NCI-H345 treated with DMSO at 0.1 percent for 48 hours (cell line): Measurements from ENCODE around the gene WBP2.
"Not testable (repeated sequence)": the region's sequence is repeated elsewhere in the genome, so short reads cannot be mapped to it uniquely, and the experiment has no call there.

Experiments
- DNase-seq: peaks from one replicate; lab custom pipeline; 2025; ENCODE audit not compliant: unreplicated experiment; lab: John Stamatoyannopoulos, UW

WBP2 gene

DNA sequence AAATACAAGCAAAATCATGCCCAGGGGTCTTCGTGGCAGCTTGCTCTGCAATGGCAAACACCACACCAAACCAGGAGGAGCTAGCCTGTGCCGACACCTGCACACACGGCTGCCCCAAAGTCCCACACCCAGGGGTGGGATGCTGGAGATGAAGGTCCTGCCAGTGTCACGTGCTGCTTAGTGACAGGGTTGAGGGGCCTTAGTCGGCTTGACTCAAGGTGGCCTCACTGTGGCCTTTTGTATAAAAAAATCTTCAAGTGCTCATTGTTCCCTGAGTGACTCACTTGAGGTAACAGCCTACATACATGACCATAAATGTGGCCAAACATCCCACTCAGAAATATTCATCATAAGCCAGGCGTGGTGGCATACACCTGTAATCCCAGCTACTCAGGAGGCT is 34.3 kb upstream of the WBP2 start:
- no peak for DNase-seq

DNA sequence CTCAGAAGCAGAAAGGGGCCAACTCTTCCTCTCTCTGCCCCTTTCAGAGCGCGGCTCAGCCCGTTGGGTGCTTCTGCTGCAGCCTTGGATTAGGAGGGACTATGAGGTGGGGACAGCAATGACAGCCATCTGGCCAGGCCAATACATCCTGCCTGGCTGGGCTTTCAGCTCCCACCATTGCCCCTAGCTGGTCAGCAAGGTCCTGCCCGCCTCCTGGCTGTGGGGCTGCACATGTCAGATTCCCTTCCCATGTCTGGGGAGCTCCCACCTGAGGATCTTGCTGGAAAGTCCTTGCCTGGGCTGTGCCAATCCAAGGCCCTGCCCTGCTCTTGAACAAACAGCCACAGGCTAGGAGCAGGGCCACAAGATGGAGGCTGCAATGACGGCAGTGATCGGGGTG is 33.3 kb upstream of the WBP2 start:
- DNase-seq = no peak

DNA sequence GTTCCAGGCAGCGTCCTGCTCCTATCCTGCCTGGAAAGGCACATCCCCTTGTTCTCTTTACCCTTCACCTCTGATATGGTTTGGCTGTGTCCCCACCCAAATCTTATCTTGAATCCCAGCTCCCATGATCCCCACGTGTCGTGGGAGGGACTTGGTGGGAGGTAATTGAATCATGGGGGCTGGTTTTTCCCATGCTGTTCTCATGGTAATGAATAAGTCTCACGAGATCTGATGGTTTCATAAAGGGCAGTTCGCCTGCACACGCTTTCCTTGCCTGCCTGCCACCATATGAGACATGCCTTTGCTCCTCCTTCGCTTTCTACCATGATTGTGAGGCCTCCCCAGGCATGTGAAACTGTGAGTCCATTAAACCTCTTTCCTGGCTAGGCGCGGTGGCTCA is 30.7 kb upstream of the WBP2 start:
- DNase-seq = not testable (repeated sequence)

DNA sequence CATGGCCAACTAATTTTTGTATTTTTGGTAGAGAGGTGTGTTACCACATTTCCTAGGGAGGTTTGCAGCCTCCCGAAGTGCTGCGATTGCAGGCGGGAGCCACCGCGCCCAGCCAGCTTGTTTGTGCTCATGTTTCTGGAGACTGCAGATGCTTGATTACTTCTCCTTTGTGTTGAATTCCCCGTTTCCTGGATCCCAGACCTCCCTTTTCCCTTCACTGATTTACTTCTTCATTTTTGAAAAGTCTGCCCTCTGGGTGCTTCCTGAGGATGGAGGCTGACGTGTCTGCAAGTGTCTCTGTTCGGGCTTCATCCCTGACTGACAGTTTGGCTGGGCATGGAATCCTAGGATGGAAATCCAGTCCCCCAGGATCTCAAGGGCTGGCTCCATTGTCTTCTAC is 30.3 kb upstream of the WBP2 start:
- DNase-seq = no peak

DNA sequence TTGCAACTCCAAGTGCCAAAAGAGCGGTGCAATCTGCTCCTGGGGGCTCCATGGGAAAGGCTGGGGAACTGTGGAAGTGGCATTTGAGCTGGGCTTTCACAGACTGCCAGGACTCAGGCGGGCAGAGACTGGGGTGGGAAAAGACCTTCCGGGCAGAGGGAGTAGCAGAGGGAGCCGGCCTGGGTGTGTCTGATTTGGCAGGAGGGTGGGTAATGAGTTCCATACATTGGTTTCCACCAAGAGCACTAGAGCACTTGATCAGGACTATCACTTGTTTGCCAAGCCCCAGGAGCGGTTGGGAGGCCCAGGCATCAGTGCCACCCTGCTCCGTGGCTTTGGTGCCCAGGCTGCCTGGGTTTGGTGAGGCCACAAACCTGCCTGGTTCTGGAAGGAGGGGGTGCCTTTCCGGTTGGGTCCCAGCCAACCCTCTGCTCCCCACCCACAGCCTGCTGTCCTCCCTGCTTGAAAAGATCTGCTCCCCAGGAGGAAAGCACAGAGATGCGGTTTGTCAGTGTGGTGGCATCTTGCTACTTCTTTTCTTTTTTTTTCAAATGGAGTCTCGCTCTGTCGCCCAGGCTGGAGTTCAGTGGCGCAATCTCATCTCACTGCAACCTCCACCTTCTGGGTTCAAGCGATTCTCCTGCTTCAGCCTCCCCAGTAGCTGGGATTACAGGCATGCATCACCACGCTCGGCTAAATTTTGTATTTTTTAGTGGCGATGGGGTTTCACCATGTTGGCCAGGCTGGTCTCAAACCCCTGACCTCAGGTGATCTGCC is 26.7 kb upstream of the WBP2 start:
- DNase-seq = no peak

DNA sequence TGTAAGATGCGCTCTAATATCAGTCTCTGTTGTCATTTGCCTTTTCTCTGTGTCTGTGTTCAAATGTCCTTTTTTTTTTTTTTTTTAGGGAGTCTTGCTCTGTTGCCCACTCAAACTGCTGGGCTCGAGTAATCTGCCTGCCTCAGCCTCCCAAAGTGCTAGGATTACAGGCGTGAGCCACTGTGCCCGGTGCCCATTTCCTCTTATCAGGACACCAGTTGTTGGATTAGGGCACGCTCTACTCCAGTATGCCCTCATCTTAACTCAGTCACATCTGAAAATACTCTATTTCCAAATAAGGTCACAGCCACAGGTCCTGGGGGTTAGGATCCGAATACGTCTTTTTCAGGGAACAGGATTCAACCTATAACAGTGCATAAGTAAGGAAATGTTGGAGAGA is 25.1 kb upstream of the WBP2 start:
- DNase-seq = no peak

DNA sequence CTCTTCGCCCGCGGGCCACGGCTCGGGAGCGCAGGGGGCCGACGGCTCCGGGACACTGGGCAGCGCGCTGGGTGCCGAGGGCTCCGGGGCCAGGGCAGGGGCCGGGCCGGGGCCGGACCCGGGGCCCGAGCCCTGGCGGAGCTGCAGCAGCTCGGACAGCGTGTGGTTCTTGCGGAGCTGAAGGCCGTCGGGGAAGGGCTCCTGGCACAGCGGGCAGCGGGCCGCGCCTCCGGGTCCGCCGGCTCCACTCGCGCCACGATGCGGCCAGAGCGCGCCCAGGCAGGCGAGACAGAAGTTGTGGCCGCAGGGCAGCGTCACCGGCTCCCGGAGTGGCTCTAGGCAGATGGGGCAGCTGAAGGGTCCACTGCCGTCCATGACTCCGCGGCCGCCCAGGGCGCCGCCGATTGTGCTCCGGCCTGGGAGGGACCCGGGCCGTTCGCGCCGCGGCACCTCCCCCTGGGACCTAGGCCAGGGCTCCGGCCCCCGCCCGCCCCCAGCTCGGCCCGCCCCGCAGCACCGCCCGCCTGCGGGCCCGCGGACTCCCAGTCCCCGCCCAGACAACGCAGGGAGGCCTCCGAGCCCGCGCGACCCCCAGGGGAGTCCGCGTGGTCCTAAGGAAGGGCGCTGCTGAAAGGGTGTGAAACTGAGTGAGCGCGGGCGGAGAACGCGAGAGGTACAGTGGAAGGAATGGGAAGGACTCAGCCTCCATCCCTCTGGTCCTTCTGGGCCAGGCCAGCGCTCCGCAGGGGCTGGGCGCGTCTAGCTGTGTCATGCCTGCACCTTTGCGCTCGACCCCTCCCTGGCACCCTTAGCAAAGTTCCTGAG is 23.3 kb upstream of the WBP2 start, which contains the start of gene TRIM47:
TSS of gene TRIM47 (minus strand) at position 408 of the 825 bp plus-strand sequence. CDS start at position 375, 33 bp downstream.
- no peak for DNase-seq

DNA sequence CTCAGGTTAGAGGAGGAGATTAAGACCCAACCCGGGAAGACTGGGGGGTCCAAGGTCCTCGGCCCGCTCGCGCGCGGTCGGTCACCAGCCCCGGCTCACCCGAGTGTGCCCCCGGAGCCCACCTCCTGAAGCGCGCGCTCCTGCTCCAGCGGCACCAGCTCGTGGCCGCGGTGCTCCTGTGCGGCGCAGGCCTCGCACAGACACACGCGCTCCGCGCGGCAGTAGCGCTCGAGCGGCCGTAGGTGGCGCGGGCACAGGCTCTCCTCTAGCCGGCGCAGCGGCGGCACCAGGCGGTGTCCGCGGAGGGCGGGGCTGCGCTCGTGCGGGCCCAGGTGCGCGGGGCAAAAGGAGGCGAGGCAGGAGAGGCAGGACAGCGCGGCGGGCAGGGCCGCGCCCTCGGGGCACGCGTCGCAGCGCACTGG is 22.6 kb upstream of the WBP2 start:
- DNase-seq = peak; percentile 46

DNA sequence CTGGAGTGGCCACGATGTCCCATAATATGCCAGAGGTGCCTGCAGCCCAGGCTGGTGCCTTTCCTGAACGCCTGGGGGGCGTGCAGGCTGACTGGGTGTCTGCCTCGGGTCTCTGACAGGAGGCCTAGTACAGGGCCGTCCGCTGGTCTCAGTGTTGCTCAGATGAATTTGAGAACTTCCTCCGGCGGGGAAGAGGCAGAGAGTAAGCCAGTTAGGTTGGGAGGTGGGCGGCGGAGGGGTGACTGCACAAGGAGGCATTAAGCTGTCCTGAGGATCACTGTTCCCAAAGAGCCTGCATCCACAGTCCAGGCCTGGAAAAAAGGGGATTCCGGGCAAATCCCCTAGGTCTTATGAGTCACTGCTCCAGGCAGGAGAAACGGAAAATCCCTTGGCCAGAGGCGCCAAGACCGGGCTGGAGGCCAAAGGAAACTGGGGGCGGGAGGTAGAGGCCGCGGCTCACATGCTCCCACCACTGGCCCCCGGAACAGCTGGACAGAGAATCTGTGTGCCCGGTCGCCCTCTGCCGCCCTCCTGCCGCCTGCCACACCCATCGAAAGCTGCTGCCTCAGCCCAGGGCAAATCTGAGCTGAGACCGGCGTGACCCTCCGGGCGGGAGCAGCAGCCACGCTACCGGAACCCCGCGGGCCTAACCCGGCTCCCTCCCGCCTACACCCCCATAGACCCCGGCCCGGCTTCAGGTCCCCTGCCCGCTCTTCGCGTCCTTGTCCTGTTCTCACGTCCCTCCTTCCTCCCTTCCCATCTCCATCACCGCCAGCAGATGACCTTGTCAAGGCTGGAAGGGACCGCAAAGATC is 22.0 kb upstream of the WBP2 start:
- no peak for DNase-seq

DNA sequence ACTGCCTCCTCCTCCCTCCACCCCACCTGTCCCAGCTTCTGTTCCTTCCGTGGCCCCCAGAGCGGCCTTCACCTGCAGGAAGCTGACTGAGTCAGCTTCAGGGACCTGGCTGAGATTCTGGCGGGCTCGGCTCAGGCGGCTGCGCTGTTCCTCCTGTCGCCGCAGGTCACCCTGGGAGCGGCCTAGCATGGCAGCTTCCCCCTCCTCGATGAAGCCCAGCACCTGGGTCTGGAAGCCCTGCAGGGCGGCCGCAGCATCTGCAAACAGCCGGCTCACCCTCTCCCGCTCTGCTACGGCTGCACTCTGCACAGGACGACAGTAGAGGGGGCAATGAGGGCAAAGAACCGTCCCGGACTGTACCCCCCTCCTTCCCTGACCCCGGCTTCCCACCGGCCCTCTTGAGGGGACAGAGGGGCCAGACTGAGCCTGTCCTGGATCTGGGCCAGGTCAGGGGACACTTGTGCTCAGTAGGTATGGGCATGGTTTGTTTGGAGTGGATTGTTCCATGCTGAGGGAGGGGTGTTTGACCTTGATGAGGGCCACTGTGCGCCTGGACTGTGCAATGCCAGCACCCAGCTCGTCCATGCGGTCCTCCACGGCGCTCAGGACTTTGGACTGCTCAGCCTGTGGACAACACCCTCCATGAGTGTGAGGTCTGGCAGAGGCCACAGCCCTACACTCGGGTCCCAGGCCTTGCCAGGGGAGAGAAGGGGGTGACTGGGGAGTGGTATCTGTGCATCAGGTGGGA is 21.2 kb upstream of the WBP2 start:
- DNase-seq = no peak

DNA sequence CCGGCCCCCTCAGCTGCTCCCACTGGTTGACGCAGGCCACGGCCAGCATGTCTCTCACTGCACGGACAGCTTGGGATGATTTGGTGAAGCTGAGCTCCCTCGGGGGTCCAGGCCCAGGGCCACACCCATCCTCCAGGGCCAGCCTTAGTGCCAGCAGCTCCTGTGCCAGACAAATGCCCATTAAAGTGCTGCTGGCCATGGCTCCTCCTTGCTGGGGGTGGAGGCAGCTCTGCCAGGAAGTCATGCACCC is 20.7 kb upstream of the WBP2 start:
- no peak for DNase-seq

DNA sequence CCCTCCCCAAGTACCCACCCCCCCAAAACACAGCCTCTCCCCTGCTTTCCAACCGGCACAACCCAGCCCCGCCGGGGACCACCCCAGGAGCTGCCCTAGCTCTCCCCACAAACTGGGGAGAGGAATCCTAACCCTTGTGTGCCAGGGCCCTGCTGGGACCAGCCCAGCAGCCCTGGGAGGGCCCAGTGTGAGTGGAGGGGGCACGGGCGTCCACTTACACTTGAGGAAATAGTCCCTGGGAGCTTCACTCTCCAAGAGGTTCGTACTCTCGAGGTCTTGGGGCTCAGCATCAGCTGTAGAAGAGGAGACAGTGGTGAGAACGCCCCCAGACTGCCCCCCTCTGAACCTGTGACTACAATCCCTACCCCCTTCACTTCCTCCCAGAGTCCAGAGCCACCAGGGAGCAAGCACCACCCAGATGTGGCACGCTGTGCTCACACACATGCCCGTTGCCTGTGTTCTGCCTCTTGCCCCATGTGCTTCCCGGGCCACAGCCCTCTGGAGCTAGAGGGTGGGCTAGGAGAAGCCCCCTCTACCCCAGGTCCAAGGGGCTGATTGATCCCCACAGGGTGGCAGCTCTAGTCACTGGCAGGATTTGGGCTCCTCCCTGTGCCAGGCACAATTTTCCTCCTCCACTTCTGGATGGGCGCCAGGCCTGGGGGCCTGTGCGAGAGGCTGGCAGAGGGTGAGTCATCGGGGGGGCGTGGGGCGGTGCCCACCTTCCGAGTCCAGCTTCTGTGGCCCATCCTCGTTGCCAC is 20.2 kb upstream of the WBP2 start:
- DNase-seq = no peak

DNA sequence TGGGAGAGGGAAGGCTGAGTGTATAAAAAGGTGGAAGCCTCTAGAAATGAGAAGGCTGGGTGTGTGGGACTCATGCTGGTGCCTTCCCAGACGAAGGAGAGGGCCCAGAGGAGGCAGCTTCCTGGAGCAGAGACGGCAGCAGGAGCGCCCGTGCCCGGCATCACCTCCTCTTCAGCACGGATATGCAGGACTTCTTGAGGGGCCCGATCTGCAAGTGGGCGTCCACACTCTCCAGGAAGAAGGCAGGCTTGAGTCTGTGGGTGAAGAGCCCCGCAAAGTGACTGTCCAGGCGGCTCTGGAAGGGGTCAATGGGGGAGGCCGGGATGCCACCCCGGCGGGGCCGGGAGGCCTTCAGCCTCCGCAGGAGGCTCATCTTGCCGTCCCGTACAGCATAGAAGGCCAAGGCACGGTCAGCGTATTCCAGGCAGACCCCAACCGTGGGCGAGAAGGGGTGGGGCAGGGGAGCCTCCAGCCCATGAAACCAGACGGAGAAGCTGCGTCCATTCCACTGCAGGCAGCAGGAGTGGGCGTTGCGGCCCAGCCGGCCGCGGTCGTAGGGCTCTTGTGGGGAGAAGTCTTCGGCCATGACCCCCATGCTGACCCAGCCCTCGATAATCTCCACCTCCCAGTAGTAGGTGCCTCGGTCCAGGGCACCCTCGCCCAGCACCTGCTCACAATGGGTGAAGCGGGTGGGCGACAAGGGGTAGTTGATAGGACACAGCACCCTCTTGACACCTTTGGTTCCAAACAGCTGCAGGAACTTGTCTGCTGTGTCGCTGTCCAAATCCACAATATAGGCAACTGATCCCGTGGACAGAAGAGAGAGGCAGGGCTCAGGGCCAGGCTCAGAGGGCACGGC is 19.4 kb upstream of the WBP2 start:
- DNase-seq = no peak

DNA sequence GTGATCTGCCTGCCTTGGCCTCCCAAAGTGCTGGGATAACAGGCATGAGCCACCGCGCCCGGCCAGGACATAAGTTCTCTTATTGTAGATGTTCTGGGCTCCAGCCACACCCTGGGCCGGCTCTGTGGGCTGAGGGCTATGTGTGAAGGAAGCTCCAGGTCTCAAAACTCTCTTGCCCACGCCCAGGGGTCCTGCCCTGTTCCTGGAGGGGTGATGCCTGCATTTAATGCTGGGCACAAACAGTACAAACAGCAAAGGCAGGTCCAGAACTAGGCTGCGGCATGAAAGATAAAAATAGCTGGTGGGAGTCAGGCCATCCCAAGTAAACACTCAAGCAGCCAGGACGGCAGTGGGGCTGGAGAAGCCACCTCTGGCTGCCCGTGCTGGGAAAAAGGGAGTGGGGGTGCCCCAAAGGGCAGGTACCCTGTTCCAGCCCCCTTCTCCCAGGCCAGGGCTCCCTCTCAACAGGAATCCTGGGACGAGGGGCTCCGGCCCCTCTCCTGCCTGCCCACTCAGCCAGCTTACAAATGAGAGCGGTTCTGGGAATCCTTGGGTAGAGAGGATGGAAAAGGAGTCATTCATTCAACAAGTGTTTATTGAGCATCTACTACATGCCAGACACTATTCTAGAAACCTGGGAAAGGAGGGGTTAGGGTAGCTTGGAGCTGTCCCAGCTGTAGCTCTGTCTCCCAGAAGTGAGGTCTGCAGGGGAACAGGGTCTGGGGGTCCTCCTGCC is 18.6 kb upstream of the WBP2 start:
- DNase-seq = no peak

DNA sequence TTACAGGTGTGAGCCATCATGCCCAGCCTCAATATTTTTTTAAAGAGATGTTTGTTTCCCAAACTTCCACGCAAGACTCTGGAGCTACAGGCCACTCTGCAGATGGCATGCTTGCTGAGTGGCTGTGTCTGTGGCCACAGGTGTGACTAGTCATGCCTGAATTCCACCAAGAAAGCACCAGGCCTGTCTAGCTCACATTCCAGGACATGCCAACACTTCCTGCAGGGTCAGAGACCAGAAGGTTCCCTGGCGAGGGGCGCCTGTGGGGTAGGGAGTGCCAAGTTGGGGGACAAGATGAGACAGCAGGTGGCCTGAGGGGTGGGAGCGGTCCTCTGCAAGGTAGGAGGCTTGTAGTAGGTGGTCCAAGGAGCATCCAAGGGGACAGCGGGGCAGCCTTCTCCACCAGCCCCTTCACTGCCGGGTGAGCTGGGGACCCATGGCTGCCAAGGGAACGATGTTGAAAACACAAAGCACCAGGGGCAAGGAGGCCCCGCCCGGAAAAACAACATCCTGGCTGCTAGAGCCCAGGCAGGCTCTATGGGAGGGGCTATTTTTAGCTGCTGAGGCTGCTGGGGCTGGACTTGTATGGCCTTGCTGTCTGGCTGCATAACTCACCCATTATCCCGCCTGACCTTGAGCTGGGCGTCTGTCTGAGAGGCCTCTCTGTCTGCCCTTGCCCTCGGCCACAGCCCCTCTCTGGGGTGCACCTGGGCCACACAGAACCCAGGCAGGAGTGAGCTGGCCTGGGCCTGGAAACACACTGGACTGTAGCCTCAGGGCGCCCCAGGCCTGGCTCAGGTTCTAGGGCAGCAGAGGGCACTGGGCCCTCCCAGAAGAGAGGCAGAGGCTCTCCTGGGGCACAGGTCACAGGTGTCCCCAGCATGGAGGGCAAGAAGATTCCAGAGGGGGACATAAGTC is 17.6 kb upstream of the WBP2 start:
- no peak for DNase-seq

DNA sequence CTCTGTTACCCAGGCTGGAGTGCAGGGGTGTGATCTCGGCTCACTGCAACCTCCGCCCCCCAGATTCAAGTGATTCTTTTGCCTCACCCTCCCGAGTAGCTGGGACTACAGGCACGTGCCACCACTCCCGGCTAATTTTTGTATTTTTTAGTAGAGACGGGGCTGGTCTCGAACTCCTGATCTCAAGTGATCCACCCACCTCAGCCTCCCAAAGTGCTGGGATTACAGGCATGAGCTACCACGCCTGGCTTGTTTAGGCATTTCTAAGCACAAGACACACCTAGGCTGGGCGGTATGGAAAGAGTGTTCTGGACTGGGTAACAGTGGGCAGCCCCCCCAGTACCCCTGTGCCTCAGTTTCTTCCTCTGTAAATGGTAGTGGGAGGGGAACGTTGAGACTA is 15.1 kb upstream of the WBP2 start:
- not testable (repeated sequence) for DNase-seq

DNA sequence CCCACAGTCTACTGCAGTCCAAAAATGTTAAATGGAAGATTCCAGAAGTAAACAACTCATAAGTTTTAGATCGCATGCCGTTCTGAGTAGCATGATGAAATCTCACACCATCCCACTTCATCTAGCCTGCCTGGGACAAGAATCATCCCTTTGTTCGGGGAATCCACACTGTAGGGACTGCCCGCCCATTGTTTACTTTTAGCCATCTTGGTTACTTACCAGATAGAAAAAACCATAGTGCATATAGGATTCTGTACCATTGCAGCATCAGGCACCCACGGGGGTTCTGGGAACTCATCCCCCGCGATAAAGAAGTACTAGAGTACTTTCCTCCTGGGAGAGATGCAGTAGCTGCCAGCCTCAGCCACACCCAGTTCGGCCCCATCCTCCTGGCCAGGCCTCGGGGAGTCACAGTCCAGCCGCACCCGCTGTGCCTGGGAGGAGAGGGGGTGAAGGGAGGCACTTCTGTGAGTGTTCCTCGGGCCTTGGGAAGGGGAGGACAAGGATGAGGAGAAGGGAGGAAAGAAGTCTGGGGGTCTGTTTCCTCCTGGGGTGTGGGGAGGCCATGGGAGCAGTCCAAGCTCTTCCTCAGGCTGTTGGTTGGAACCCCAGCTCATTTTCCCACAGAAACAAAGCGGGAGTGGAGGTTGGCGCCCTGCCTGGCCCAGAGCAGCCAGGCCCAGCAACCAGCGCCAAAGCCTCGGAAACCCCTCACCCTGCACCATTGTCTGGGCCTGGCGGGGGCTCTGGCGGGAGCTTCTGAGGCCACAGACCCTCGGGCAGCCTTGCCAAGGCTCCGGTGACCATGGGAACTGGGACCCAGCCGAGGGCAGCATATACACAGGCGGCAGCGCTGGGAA is 14.4 kb upstream of the WBP2 start:
- no peak for DNase-seq
